ENCODE results near the gene AJM1. TPM values are rescaled to one million over a fixed set of nuclear protein-coding genes. Genes with fewer than 3 reads are reported as not detected.
"Not testable (repeated sequence)": the region's sequence is repeated elsewhere in the genome, so short reads cannot be mapped to it uniquely, and the experiment has no call there.

Gene AJM1
- total and polyA plus RNA-seq, 2 of the 8 experiments (the other 6 are each of a cell fraction or from before 2014, with no cell fraction given) = 0.12 to 0.97 TPM

DNA sequence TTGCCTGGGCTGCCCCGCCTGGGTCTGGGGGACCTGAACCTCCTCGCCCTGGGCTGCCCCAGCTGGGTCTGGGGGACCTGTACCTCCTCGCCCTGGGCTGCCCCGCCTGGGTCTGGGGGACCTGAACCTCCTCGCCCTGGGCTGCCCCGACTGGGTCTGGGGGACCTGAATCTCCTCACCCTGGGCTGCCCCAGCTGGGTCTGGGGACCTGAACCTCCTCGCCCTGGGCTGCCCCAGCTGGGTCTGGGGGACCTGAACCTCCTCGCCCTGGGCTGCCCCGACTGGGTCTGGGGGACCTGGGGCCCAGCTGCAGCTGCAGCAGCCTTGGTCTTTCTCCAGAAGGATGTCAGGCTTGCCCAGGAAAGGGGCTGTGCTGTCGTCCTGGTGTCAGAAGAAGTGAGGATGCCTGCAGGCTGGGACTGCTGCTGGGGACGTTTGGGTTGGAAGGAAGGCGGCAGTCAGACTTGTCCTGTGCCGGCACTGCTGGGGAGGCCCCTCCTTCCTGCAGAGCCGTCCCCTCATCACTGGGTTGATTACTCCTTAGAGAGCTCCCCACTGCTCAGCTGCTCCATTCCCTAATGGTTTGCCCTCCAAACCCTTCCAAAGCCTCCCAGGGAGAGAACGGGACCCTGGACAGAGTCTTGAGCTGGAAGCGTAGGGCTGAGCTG, 8.8 kb upstream of the AJM1 start:
- not testable (repeated sequence) for H2AK5ac ChIP-seq (ENCODE audit: low read depth, low read length); H3K56ac ChIP-seq (replicated peaks; ENCODE audit: insufficient read length, low read depth, low read length); H3K4me1 ChIP-seq (replicated peaks in 1 of 4; ENCODE audit: control insufficient read depth in 3 of 4, insufficient read depth in 4 of 4, low read length in 3 of 4); H3K4ac ChIP-seq (replicated peaks; ENCODE audit: insufficient read length, low read depth, low read length); H3K23ac ChIP-seq (ENCODE audit: insufficient read length); H3K27ac ChIP-seq (ENCODE audit: low read depth, low read length); H2BK120ac ChIP-seq (replicated peaks; ENCODE audit: low read depth, low read length); FAIRE-seq; H3K79me1 ChIP-seq (ENCODE audit: low read depth, low read length); H2BK20ac ChIP-seq (ENCODE audit: low read length); H3K9ac ChIP-seq (replicated peaks in 1 of 4; ENCODE audit: extremely low read depth in 1 of 4, low read depth in 3 of 4, low read length in 3 of 4); H2BK12ac ChIP-seq (ENCODE audit: low read depth, low read length); H4K91ac ChIP-seq (replicated peaks; ENCODE audit: insufficient read length, low read length); H4K5ac ChIP-seq (ENCODE audit: insufficient read length, low read depth, low read length); H3K23me2 ChIP-seq (ENCODE audit: low read depth, low read length); DNase-seq (ENCODE audit: low read depth in 1 of 2, low spot score in 2 of 2); H3K79me2 ChIP-seq (ENCODE audit: control insufficient read depth in 1 of 2, insufficient read depth in 2 of 2, low read length in 2 of 2); H2BK5ac ChIP-seq (ENCODE audit: low read depth, low read length); H3K14ac ChIP-seq (ENCODE audit: insufficient read length); H2BK15ac ChIP-seq (ENCODE audit: low read length); H3K4me3 ChIP-seq (ENCODE audit: extremely low read depth in 1 of 4, insufficient read depth in 2 of 4, low read depth in 3 of 4, low read length in 4 of 4); H3K9me3 ChIP-seq (ENCODE audit: insufficient read depth in 2 of 2, low read depth in 1 of 2, low read length in 1 of 2); H3K4me2 ChIP-seq (ENCODE audit: insufficient read depth in 1 of 2, low read depth in 2 of 2, low read length in 2 of 2); H4K8ac ChIP-seq (ENCODE audit: extremely low read depth, insufficient read depth, low read length); H3K18ac ChIP-seq (ENCODE audit: extremely low read depth, low read length); H3K27me3 ChIP-seq (replicated peaks in 1 of 4; ENCODE audit: control insufficient read depth in 3 of 4, extremely low read depth in 1 of 4, insufficient read depth in 3 of 4, low read length in 3 of 4); H2AFZ ChIP-seq (ENCODE audit: low read length)
- POLR2A ChIA-PET (ENCODE audit: partially characterized antibody) = interaction anchor here (0.6 to 20.5 kb wide), 6 partner anchors 11 to 443 kb away, joined by 3 to 248 read pairs (median 14); partner anchors contain the start of genes MAMDC4 and RABL6
- CTCF ChIA-PET (ENCODE audit: partially characterized antibody) = interaction anchor here (1.9 to 9.0 kb wide), 3 partner anchors 9 to 40 kb away, joined by 4 to 55 read pairs (median 6); partner anchors contain the start of gene AJM1
- Histone ChIP-seq H4K20me1 (replicated peaks in 1 of 2; ENCODE audit: control insufficient read depth in 1 of 2, insufficient read depth in 2 of 2, low read length in 2 of 2) (peaks cover 3 to 15% of the 10 kb centered on the region in 2 experiments), H3K36me3 (ENCODE audit: control insufficient read depth in 2 of 4, insufficient read depth in 4 of 4, low read length in 3 of 4) (peaks cover 9 to 43% (median 28%) of the 10 kb centered on the region in 4 experiments)
- 88% methylated on average over 10 of the region's 16 CpGs; no CpG with 5 or more reads in 1 of the 2 experiments for WGBS, 2 experiments (ENCODE audit: extremely low coverage in 1 of 2, insufficient coverage in 1 of 2, insufficient read length in 1 of 2, insufficient replicate concordance in 2 of 2, low coverage in 1 of 2, low lambda C conversion rate in 2 of 2, missing lambda C conversion rate in 1 of 2)

Data from H1 (cell line).